HEK293 (cell line): Measurements from ENCODE around the gene FMNL1.

ENCODE experiments used
- FEZF1 ChIP-seq: fragments of 450-650 bp; formaldehyde crosslinking; IDR thresholded peaks from 2 replicates; pipeline ENCODE4 v1.5.1; 2016; ENCODE audit warnings: missing biosample characterization, missing genetic modification characterization
- GFI1B ChIP-seq: fragments of 450-650 bp; formaldehyde crosslinking; IDR thresholded peaks from 2 replicates; pipeline ENCODE4 v1.5.1; 2016; ENCODE audit warnings: missing biosample characterization, missing genetic modification characterization
- GLI4 ChIP-seq: fragments of 450-650 bp; formaldehyde crosslinking; IDR thresholded peaks from 2 replicates; pipeline ENCODE4 v1.5.1; 2016; ENCODE audit warnings: missing biosample characterization, missing genetic modification characterization
- GLIS1 ChIP-seq: fragments of 450-650 bp; formaldehyde crosslinking; IDR thresholded peaks from 2 replicates; pipeline ENCODE4 v1.5.1; 2016; ENCODE audit warnings: missing biosample characterization, missing genetic modification characterization
- HIC1 ChIP-seq: fragments of 450-650 bp; formaldehyde crosslinking; IDR thresholded peaks from 2 replicates; pipeline ENCODE4 v1.5.1; 2016; ENCODE audit warnings: missing biosample characterization, missing genetic modification characterization
- KLF1 ChIP-seq: fragments of 450-650 bp; formaldehyde crosslinking; IDR thresholded peaks from 2 replicates; pipeline ENCODE4 v1.5.1; 2016; ENCODE audit warnings: missing biosample characterization, missing genetic modification characterization
- PBX3 ChIP-seq: sonication (generic); formaldehyde crosslinking; IDR thresholded peaks from 2 replicates; pipeline ENCODE4 v1.8.1; 2022; ENCODE audit warnings: mild to moderate bottlenecking, moderate library complexity, missing genetic modification reagents
- PRDM6 ChIP-seq: fragments of 450-650 bp; formaldehyde crosslinking; IDR thresholded peaks from 2 replicates; pipeline ENCODE4 v1.5.1; 2017; ENCODE audit warnings: missing biosample characterization, missing genetic modification characterization
- SETDB1 ChIP-seq: IDR thresholded peaks from one replicate; pipeline ENCODE4 v1.6.1; 2017; ENCODE audit warnings: mild to moderate bottlenecking, low read length, moderate library complexity, mixed read lengths; ENCODE audit not compliant: insufficient read length
- SP7 ChIP-seq: fragments of 450-650 bp; formaldehyde crosslinking; IDR thresholded peaks from 2 replicates; pipeline ENCODE4 v1.5.1; 2016; ENCODE audit warnings: missing biosample characterization, missing genetic modification characterization
- ZBTB21 ChIP-seq: fragments of 450-650 bp; formaldehyde crosslinking; IDR thresholded peaks from 2 replicates; pipeline ENCODE4 v1.5.1; 2017; ENCODE audit warnings: missing biosample characterization, missing genetic modification characterization
- ZBTB48 ChIP-seq: fragments of 450-650 bp; formaldehyde crosslinking; IDR thresholded peaks from 2 replicates; pipeline ENCODE4 v1.5.1; 2016; ENCODE audit warnings: missing biosample characterization, missing genetic modification characterization
- ZNF132 ChIP-seq: fragments of 450-650 bp; formaldehyde crosslinking; IDR thresholded peaks from 2 replicates; pipeline ENCODE4 v1.5.1; 2017; ENCODE audit warnings: missing biosample characterization, missing genetic modification characterization, borderline replicate concordance
- ZNF140 ChIP-seq: fragments of 450-650 bp; formaldehyde crosslinking; IDR thresholded peaks from 2 replicates; pipeline ENCODE4 v1.5.1; 2016; ENCODE audit warnings: missing biosample characterization, missing genetic modification characterization
- ZNF148 ChIP-seq: fragments of 450-650 bp; formaldehyde crosslinking; IDR thresholded peaks from 2 replicates; pipeline ENCODE4 v1.5.0; 2017; ENCODE audit warnings: missing biosample characterization, missing genetic modification characterization, borderline replicate concordance
- ZNF155 ChIP-seq: fragments of 450-650 bp; formaldehyde crosslinking; IDR thresholded peaks from 2 replicates; pipeline ENCODE4 v1.5.1; 2016; ENCODE audit warnings: missing biosample characterization, missing genetic modification characterization
- ZNF175 ChIP-seq: fragments of 450-650 bp; formaldehyde crosslinking; IDR thresholded peaks from 2 replicates; pipeline ENCODE4 v1.5.1; 2016; ENCODE audit warnings: missing biosample characterization, missing genetic modification characterization
- ZNF184 ChIP-seq: fragments of 450-650 bp; IDR thresholded peaks from 2 replicates; pipeline ENCODE4 v1.5.1; 2018; ENCODE audit warnings: missing biosample characterization, mild to moderate bottlenecking, missing genetic modification characterization
- ZNF341 ChIP-seq: fragments of 450-650 bp; formaldehyde crosslinking; IDR thresholded peaks from 2 replicates; pipeline ENCODE4; 2016; ENCODE audit warnings: low read depth, missing biosample characterization, missing genetic modification characterization
- ZNF350 ChIP-seq: fragments of 450-650 bp; formaldehyde crosslinking; IDR thresholded peaks from 2 replicates; pipeline ENCODE4 v1.5.0; 2017; ENCODE audit warnings: missing biosample characterization, mild to moderate bottlenecking, missing genetic modification characterization
- ZNF621 ChIP-seq: fragments of 450-650 bp; formaldehyde crosslinking; IDR thresholded peaks from 2 replicates; pipeline ENCODE4 v1.5.1; 2017; ENCODE audit warnings: missing biosample characterization, missing genetic modification characterization
- ZNF76 ChIP-seq: fragments of 450-650 bp; formaldehyde crosslinking; IDR thresholded peaks from 2 replicates; pipeline ENCODE4; 2016; ENCODE audit warnings: low read depth, missing biosample characterization, missing genetic modification characterization, borderline replicate concordance
- ZNF837 ChIP-seq: fragments of 450-650 bp; formaldehyde crosslinking; IDR thresholded peaks from 2 replicates; pipeline ENCODE4 v1.5.1; 2016; ENCODE audit warnings: missing biosample characterization, missing genetic modification characterization
- ZSCAN30 ChIP-seq: fragments of 450-650 bp; IDR thresholded peaks from 2 replicates; pipeline ENCODE4 v1.5.1; 2018; ENCODE audit warnings: missing biosample characterization, mild to moderate bottlenecking, missing genetic modification characterization, moderate library complexity

Gene FMNL1

GRCh38 chr17:45282683-45283644, 61.3 kb downstream of the FMNL1 start (continued):
- TF ChIP-seq ZNF155 (tag by site-specific recombination) (no peak), GLIS1 (tag by site-specific recombination) (peak; percentile 87), ZNF148 (tag by site-specific recombination) (no peak), FEZF1 (tag by site-specific recombination) (no peak), PBX3 (CRISPR knock-in tag) (no peak), PRDM6 (no peak), ZNF341 (tag by site-specific recombination) (0 out of 2 replicates have a peak, but pooled peaks have one; percentile 15), KLF1 (tag by site-specific recombination) (no peak), HIC1 (no peak), ZNF184 (tag by site-specific recombination) (no peak), ZNF837 (no peak), ZSCAN30 (tag by site-specific recombination) (no peak), SP7 (tag by site-specific recombination) (peak; percentile 32; the same call in 1 of the 2 replicates), ZNF621 (tag by site-specific recombination) (no peak), ZBTB21 (tag by site-specific recombination) (no peak), GLI4 (tag by site-specific recombination) (no peak), ZNF350 (no peak), GFI1B (tag by site-specific recombination) (no peak), ZNF132 (no peak), ZBTB48 (no peak), ZNF140 (tag by site-specific recombination) (0 out of 2 replicates have a peak, but pooled peaks have one; percentile 6), ZNF76 (no peak), ZNF175 (tag by site-specific recombination) (no peak), SETDB1 (no peak)
